ENCODE results near the gene RNASEH2A.
"Not testable (repeated sequence)": the region's sequence is repeated elsewhere in the genome, so short reads cannot be mapped to it uniquely, and the experiment has no call there.

The RNASEH2A gene

DNA sequence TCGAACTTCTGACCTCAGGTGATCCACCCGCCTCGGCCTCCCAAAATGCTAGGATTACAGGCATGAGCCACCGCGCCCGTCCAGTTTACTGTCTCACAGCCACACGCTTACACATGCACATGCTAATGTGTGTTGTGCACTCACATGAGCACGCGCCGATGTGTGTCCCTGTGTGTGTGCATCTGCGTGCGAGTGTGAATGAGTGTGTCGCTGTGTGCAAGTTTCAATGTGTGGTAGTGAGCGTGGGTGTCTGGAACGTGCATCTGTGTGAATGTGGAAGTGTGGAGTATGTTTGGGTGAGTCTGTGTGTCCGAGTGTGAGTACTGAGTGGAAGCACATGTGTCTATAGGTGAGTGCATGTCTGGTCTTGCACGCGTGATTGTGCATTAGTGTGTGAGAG lies 36.1 kb downstream of the RNASEH2A start:
- Histone ChIP-seq H3K4me1 (ENCODE audit: control insufficient read depth, insufficient read depth, low read length) (no peaks in the 10 kb centered on the region; the same call in 1 of the 2 replicates), H3K9me3 (ENCODE audit: control insufficient read depth, insufficient read depth, low read length) (no peaks in the 10 kb centered on the region), H3K36me3 (ENCODE audit: control insufficient read depth, insufficient read depth, low read length) (no peaks in the 10 kb centered on the region), H3K27me3 (ENCODE audit: control insufficient read depth, insufficient read depth, low read length) (no peaks in the 10 kb centered on the region), H3K27ac (ENCODE audit: low read length) (no peak overlapping the region), H3K4me3 (ENCODE audit: low read length) (no peak overlapping the region)
- 100% methylated on average over 3 of the region's 18 CpGs for WGBS (ENCODE audit: insufficient coverage, insufficient read length)
- no peak for DNase-seq (ENCODE audit: low read depth, low spot score)

DNA sequence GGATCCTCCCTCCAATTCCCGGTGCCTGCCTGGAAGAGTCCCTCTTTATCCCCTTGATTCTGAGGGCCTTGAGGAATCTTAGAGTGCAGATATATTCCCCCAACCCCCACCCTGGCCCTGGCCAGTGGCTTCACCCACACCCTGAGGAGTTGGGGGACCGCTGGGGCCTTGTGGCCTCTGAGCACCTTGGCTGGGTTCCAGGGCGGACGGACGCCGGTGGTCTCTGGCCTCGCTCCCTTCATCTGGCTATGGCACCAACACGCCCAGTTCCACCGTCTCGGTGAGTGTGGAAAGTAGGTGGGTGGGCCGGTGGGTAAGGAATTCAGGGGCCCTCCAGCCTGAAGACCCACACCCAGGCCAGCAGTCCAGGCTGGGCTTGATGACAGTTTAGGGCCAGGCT lies 36.9 kb downstream of the RNASEH2A start:
- Histone ChIP-seq H3K27ac (ENCODE audit: low read length) (no peak overlapping the region), H3K9me3 (ENCODE audit: control insufficient read depth, insufficient read depth, low read length) (no peaks in the 10 kb centered on the region), H3K36me3 (ENCODE audit: control insufficient read depth, insufficient read depth, low read length) (no peaks in the 10 kb centered on the region), H3K4me3 (ENCODE audit: low read length) (no peak overlapping the region), H3K4me1 (ENCODE audit: control insufficient read depth, insufficient read depth, low read length) (peaks cover 2% of the 10 kb centered on the region; the same call in 1 of the 2 replicates), H3K27me3 (ENCODE audit: control insufficient read depth, insufficient read depth, low read length) (no peaks in the 10 kb centered on the region)
- DNase-seq (ENCODE audit: low read depth, low spot score): no peak
- WGBS (ENCODE audit: insufficient coverage, insufficient read length): no CpG with 5 or more reads among the region's 11 CpGs

DNA sequence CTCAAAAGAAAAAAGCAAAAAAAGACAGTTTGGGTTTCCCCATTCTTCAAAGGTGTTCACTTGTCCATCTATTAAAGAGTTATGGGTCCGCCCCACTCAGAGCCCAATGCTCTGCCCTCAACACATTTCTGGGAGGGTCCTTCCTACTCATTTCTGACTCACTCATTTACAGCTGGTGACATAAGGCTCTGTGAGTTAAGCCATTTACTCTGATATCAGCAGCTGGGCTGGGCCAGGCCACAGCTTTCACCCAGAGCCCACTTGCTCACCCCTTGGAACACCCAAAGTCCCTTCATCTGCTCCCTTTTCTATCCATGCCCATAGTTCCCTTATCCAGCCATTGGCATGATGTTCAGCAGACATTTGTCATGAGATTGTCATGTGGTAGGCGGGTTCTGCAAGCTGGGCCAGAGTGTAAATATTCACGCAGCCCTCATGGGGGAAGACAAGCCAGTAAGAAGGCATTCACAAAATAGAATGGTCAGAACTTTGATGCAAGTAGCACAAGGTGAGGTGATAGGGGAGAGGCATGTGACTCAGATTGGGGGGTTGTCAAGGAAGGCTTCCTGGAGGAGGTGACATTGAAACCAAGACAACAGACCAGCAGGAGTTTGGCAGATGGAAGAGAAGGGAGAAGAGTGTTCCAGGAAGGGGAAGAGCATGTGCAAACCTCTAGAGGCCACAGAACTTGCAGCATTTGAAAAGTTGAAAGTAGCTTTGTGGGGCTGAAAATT lies 37.8 kb downstream of the RNASEH2A start:
- Histone ChIP-seq H3K27me3 (ENCODE audit: control insufficient read depth, insufficient read depth, low read length) (no peaks in the 10 kb centered on the region), H3K36me3 (ENCODE audit: control insufficient read depth, insufficient read depth, low read length) (no peaks in the 10 kb centered on the region)
- DNase-seq (ENCODE audit: low read depth, low spot score): no peak

DNA sequence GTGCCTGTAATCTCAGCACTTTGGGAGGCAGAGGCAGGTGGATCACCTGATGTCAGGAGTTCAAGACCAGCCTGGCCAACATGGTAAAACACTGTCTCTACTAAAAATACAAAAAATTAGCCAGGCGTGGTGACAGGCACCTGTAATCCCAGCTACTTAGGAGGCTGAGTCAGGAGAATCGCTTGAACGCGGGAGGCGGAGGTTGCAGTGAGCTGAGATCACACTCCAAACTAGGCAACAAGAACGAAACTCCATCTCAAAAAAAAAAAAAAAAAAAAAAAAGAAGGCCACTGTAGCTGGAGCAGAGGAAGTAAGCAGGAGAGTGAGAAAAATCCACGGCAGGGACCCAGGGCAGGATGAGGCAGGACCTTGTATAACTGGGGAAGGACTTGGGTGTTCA lies 40.2 kb downstream of the RNASEH2A start:
- not testable (repeated sequence) for H3K4me1 ChIP-seq (ENCODE audit: control insufficient read depth, insufficient read depth, low read length); H3K4me3 ChIP-seq (ENCODE audit: low read length); H3K27me3 ChIP-seq (ENCODE audit: control insufficient read depth, insufficient read depth, low read length); H3K36me3 ChIP-seq (ENCODE audit: control insufficient read depth, insufficient read depth, low read length); H3K27ac ChIP-seq (ENCODE audit: low read length); DNase-seq (ENCODE audit: low read depth, low spot score); H3K9me3 ChIP-seq (ENCODE audit: control insufficient read depth, insufficient read depth, low read length)
- WGBS (ENCODE audit: insufficient coverage, insufficient read length): no CpG with 5 or more reads among the region's 7 CpGs

More for the DNA sequence above, 37.8 kb downstream of the RNASEH2A start:
- Histone ChIP-seq H3K4me3 (ENCODE audit: low read length) (no peak overlapping the region), H3K4me1 (ENCODE audit: control insufficient read depth, insufficient read depth, low read length) (peaks cover 2% of the 10 kb centered on the region; the same call in 1 of the 2 replicates), H3K9me3 (ENCODE audit: control insufficient read depth, insufficient read depth, low read length) (no peaks in the 10 kb centered on the region), H3K27ac (ENCODE audit: low read length) (no peak overlapping the region)
- no CpG with 5 or more reads among the region's 3 CpGs for WGBS (ENCODE audit: insufficient coverage, insufficient read length)

DNA sequence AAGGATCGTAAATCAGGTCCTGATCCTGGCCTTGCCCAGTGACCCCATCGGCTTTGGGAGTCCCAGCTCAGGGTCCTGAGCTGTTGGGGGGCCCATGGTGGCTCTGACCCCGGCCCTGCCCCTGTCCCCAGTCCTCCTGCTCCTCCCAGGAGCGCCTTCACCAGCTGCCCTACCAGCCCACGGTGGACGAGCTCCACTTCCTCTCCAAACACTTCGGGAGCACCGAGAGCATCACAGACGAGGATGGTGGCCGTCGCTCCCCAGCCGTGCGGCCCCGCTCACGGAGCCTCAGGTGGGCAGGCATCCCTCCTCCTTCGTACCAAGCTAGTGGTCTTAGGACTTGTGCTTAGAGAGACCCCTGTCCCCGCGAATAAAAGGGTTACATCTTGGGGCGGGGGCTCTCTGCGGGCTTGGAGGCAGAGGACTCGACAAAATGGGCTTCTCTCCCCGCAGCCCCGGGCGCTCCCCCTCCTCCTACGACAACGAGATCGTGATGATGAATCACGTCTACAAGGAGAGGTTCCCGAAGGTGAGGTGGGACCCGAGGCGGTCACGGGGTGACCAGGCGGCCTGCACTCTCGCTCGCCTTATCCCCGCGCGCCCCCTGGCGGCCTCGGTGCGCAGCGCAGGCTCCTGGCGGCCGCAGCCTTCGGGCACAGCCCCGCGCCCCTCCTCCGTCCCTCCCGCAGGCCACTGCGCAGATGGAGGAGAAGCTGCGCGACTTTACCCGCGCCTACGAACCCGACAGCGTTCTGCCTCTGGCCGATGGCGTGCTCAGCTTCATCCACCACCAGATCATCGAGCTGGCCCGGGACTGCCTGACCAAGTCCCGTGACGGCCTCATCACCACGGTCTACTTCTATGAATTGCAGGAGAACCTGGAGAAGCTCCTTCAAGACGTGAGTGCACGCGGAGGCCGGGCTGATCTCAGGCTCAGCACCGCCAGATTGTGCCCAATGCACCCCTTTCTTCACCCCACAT lies 41.1 kb downstream of the RNASEH2A start:
- DNase-seq (ENCODE audit: low read depth, low spot score): no peak
- H3K9me3 ChIP-seq (ENCODE audit: control insufficient read depth, insufficient read depth, low read length): no peaks in the 10 kb centered on the region
- WGBS (ENCODE audit: insufficient coverage, insufficient read length): no CpG with 5 or more reads among the region's 69 CpGs
- H3K27me3 ChIP-seq (ENCODE audit: control insufficient read depth, insufficient read depth, low read length): no peaks in the 10 kb centered on the region
- 0 out of 2 replicates have a peak, but pooled peaks cover 2% of the 10 kb centered on the region for H3K4me1 ChIP-seq (ENCODE audit: control insufficient read depth, insufficient read depth, low read length)
- H3K27ac ChIP-seq (ENCODE audit: low read length): no peak overlapping the region
- peaks cover 4% of the 10 kb centered on the region; the same call in 1 of the 2 replicates for H3K36me3 ChIP-seq (ENCODE audit: control insufficient read depth, insufficient read depth, low read length)
- H3K4me3 ChIP-seq (ENCODE audit: low read length): no peak overlapping the region

DNA sequence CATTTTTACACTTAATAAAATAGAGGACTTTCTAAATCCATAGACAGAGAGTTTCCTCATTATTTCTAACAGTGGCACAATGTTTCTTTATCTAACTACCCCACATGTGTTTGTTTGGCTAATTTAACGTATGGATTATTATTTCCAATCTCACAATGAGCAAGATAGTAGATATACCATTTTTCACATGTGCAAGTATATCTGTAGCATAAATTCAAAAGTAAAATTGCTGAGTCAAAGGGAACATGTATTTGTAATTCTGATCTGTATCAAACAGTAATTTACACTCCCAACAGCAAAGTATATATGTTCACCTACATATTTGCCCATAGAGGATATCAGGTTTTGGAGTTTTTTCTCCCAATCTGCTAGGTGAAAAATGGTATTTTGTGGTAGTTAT lies 50.3 kb downstream of the RNASEH2A start:
- no peak for DNase-seq (ENCODE audit: low read depth, low spot score)
- H3K36me3 ChIP-seq (ENCODE audit: control insufficient read depth, insufficient read depth, low read length): peaks cover 9% of the 10 kb centered on the region
- no CpG with 5 or more reads among the region's 1 CpG for WGBS (ENCODE audit: insufficient coverage, insufficient read length)
- no peaks in the 10 kb centered on the region for H3K4me1 ChIP-seq (ENCODE audit: control insufficient read depth, insufficient read depth, low read length)
- H3K4me3 ChIP-seq (ENCODE audit: low read length): no peak overlapping the region
- no peak overlapping the region for H3K27ac ChIP-seq (ENCODE audit: low read length)
- H3K9me3 ChIP-seq (ENCODE audit: control insufficient read depth, insufficient read depth, low read length): no peaks in the 10 kb centered on the region
- no peaks in the 10 kb centered on the region for H3K27me3 ChIP-seq (ENCODE audit: control insufficient read depth, insufficient read depth, low read length)

DNA sequence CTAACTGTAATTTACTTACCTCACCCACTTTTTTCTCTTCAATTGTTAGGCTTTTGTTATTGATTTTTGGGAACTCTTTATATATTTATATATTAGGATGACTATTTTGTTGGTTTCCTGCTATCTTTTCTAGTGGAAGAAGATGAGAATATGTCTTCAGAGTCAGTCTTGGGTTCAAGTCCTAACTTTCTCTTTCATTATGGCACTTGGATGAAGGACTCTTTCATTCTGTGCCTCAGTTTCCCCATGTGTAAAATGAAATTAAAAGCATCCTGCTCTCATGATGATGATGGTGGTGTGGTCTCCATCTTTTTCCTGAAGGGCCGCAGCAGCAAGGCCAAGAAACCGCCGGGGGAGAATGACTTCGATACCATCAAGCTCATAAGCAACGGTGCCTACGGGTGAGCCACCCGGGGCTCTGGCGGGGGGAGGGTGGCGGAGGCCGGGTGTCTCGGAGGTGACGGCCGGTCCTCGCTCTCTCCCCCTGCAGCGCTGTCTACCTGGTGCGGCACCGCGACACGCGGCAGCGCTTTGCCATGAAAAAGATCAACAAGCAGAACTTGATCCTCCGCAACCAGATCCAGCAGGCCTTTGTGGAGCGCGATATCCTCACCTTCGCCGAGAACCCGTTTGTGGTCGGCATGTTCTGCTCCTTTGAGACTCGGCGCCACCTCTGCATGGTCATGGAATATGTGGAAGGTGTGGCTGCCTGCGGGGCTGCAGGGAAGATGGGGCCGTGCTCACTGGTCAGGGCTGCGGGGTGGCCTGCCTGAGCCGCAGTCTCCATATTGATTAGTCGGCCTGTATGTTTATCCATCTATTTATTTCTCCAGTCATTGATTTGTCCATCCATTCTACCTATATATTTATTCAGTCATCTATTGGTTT lies 51.9 kb downstream of the RNASEH2A start:
- DNase-seq (ENCODE audit: low read depth, low spot score): no peak
- H3K4me3 ChIP-seq (ENCODE audit: low read length): no peak overlapping the region
- no CpG with 5 or more reads among the region's 35 CpGs for WGBS (ENCODE audit: insufficient coverage, insufficient read length)
- H3K4me1 ChIP-seq (ENCODE audit: control insufficient read depth, insufficient read depth, low read length): no peaks in the 10 kb centered on the region
- H3K36me3 ChIP-seq (ENCODE audit: control insufficient read depth, insufficient read depth, low read length): peaks cover 5% of the 10 kb centered on the region
- no peaks in the 10 kb centered on the region for H3K9me3 ChIP-seq (ENCODE audit: control insufficient read depth, insufficient read depth, low read length)
- no peaks in the 10 kb centered on the region for H3K27me3 ChIP-seq (ENCODE audit: control insufficient read depth, insufficient read depth, low read length)
- no peak overlapping the region for H3K27ac ChIP-seq (ENCODE audit: low read length)

DNA sequence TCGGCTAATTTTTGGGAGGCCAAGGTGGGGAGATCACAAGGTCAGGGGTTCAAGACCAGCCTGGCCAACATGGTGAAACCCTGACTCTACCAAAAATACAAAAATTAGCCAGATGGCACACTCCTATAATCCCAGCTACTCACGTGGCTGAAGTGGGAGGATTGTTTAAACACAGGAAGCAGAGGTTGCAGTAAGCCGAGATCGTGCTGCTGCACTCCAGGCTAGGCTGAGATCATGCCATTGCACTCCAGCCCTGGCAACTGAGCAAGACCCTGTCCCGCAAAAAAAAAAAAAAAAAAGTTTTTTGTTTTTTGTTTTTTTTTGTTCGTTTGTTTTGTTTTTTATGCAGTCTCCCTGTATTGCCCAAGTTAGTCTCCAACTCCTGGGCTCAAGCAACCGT lies 53.2 kb downstream of the RNASEH2A start:
- DNase-seq (ENCODE audit: low read depth, low spot score): no peak
- WGBS (ENCODE audit: insufficient coverage, insufficient read length): no CpG with 5 or more reads among the region's 7 CpGs

More for the DNA sequence above, 53.2 kb downstream of the RNASEH2A start:
- Histone ChIP-seq H3K27ac (ENCODE audit: low read length) (no peak overlapping the region), H3K4me1 (ENCODE audit: control insufficient read depth, insufficient read depth, low read length) (no peaks in the 10 kb centered on the region), H3K27me3 (ENCODE audit: control insufficient read depth, insufficient read depth, low read length) (no peaks in the 10 kb centered on the region), H3K36me3 (ENCODE audit: control insufficient read depth, insufficient read depth, low read length) (peaks cover 5% of the 10 kb centered on the region), H3K9me3 (ENCODE audit: control insufficient read depth, insufficient read depth, low read length) (no peaks in the 10 kb centered on the region), H3K4me3 (ENCODE audit: low read length) (no peak overlapping the region)

Measured in iPS DF 6.9 (cell line).